ENCODE data around the gene AEBP2.

Gene AEBP2

DNA sequence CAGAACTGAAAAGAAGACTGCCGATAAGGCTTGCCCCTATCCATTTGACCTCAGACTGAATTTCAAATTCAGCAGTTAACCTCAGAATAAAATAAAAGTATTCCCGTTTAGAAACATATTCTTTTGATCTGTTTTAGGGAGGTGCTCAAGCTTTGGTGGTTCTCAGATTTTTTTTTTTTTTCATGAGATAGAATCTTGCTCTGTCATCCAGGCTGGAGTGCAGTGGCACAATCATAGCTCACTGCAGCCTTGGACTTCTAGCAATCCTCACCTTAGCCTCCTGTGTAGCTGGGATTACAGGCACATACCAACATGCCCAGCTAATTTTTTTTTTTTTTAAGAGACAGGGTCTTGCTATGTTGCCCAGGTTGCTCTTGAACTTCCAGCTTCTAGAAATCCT is 15.5 kb downstream of the AEBP2 start:
- H3K4me3 ChIP-seq (ENCODE audit: low read depth, low read length, poor library complexity, severe bottlenecking), result no peak overlapping the region
- no peaks in the 10 kb centered on the region; the same call in 1 of the 2 replicates for H4K20me1 ChIP-seq (ENCODE audit: insufficient read depth, low read length)
- no peak overlapping the region for H3K4me2 ChIP-seq (ENCODE audit: low read length)
- H3K79me2 ChIP-seq (ENCODE audit: insufficient read depth, low read length), result peaks cover 90% of the 10 kb centered on the region
- H2AFZ ChIP-seq (ENCODE audit: low read length), result no peak overlapping the region
- no peaks in the 10 kb centered on the region for H3K27me3 ChIP-seq (ENCODE audit: insufficient read depth, low read length)
- H3K9me3 ChIP-seq (ENCODE audit: low read length), result no peaks in the 10 kb centered on the region
- H3K27ac ChIP-seq (ENCODE audit: low read depth, low read length, poor library complexity, severe bottlenecking), result no peak overlapping the region
- H3K9me2 ChIP-seq (ENCODE audit: low read depth, low read length), result no peaks in the 10 kb centered on the region
- H3K4me1 ChIP-seq (ENCODE audit: insufficient read depth, low read length, severe bottlenecking), result peaks cover 22% of the 10 kb centered on the region
- TF ChIP-seq EZH2 (IDR thresholded peaks at IDR 0.05; ENCODE audit: borderline replicate concordance, low read length) (no peak), CTCF (IDR thresholded peaks at IDR 0.05; ENCODE audit: low read length) (no peak)
- H3K9ac ChIP-seq (ENCODE audit: low read length), result no peak overlapping the region
- peaks cover 37% of the 10 kb centered on the region; the same call in 1 of the 2 replicates for H3K36me3 ChIP-seq (ENCODE audit: insufficient read depth, low read length)
- H3F3A ChIP-seq (ENCODE audit: insufficient read depth, low read length), result no peaks in the 10 kb centered on the region

DNA sequence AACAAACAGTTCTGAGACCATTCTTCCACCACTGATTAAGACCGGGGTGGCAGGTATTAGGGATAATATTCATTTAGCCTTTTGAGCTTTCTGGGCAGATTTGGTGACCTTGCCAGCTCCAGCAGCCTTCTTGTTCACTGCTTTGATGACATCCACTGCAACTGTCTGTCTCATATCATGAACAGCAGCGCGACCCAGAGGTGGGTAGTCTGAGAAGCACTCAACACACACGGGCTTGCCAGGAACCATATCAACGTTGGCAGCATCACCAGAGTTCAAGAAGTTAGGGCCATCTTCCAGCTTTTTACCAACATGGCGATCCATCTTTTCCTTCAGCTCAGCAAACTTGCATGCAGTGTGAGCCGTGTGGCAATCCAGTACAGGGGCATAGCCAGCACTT is 16.9 kb downstream of the AEBP2 start:
- Histone ChIP-seq H3K4me3 (ENCODE audit: low read depth, low read length, poor library complexity, severe bottlenecking) (no peak overlapping the region), H3K4me1 (ENCODE audit: insufficient read depth, low read length, severe bottlenecking) (peaks cover 16% of the 10 kb centered on the region), H3K79me2 (ENCODE audit: insufficient read depth, low read length) (peaks cover 87% of the 10 kb centered on the region), H3K27me3 (ENCODE audit: insufficient read depth, low read length) (no peaks in the 10 kb centered on the region), H3F3A (ENCODE audit: insufficient read depth, low read length) (no peaks in the 10 kb centered on the region), H3K9me2 (ENCODE audit: low read depth, low read length) (no peaks in the 10 kb centered on the region), H3K27ac (ENCODE audit: low read depth, low read length, poor library complexity, severe bottlenecking) (no peak overlapping the region), H4K20me1 (ENCODE audit: insufficient read depth, low read length) (no peaks in the 10 kb centered on the region; the same call in 1 of the 2 replicates), H3K9ac (ENCODE audit: low read length) (no peak overlapping the region), H3K4me2 (ENCODE audit: low read length) (no peak overlapping the region), H3K9me3 (ENCODE audit: low read length) (no peaks in the 10 kb centered on the region), H2AFZ (ENCODE audit: low read length) (no peak overlapping the region), H3K36me3 (ENCODE audit: insufficient read depth, low read length) (peaks cover 37% of the 10 kb centered on the region; the same call in 1 of the 2 replicates)
- TF ChIP-seq EZH2 (IDR thresholded peaks at IDR 0.05; ENCODE audit: borderline replicate concordance, low read length) (no peak), CTCF (IDR thresholded peaks at IDR 0.05; ENCODE audit: low read length) (no peak)

DNA sequence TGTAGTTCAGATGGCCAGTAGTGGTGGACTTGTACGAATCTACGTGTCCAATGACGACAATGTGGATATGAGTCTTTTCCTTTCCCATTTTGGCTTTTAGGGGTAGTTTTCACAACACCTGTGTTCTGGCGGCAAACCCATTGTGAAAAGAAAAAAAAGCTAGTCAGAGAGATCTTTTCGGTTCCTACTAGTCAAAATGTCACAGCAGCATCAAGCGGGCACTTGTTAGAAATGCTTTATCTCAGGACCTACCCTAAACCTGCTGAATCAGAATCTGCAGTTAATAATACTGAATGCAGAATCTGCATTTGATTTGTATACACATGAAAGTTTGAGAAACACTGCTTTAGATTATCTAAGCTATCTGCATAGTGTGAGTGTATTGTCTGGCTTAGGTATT is 18.3 kb downstream of the AEBP2 start:
- no peak overlapping the region for H3K4me3 ChIP-seq (ENCODE audit: low read depth, low read length, poor library complexity, severe bottlenecking)
- no peak overlapping the region for H2AFZ ChIP-seq (ENCODE audit: low read length)

More for the DNA sequence above, 18.3 kb downstream of the AEBP2 start:
- H3K27ac ChIP-seq (ENCODE audit: low read depth, low read length, poor library complexity, severe bottlenecking), result no peak overlapping the region
- H3K9me3 ChIP-seq (ENCODE audit: low read length), result no peaks in the 10 kb centered on the region
- no peak overlapping the region for H3K9ac ChIP-seq (ENCODE audit: low read length)
- TF ChIP-seq CTCF (IDR thresholded peaks at IDR 0.05; ENCODE audit: low read length), result no peak
- no peak for TF ChIP-seq EZH2 (IDR thresholded peaks at IDR 0.05; ENCODE audit: borderline replicate concordance, low read length)
- H3K27me3 ChIP-seq (ENCODE audit: insufficient read depth, low read length), result no peaks in the 10 kb centered on the region
- no peaks in the 10 kb centered on the region for H3K9me2 ChIP-seq (ENCODE audit: low read depth, low read length)
- H3K79me2 ChIP-seq (ENCODE audit: insufficient read depth, low read length), result peaks cover 85% of the 10 kb centered on the region
- H3K36me3 ChIP-seq (ENCODE audit: insufficient read depth, low read length), result peaks cover 44% of the 10 kb centered on the region; the same call in 1 of the 2 replicates
- H3K4me1 ChIP-seq (ENCODE audit: insufficient read depth, low read length, severe bottlenecking), result peaks cover 16% of the 10 kb centered on the region
- H4K20me1 ChIP-seq (ENCODE audit: insufficient read depth, low read length), result no peaks in the 10 kb centered on the region
- H3F3A ChIP-seq (ENCODE audit: insufficient read depth, low read length), result no peaks in the 10 kb centered on the region
- no peak overlapping the region for H3K4me2 ChIP-seq (ENCODE audit: low read length)
